SK-N-MC (cell line): ENCODE results near the gene ASB6.

Experiments used
- EZH2 ChIP-seq: fragments of 200-600 bp; sonication (generic); IDR thresholded peaks from one replicate; pipeline ENCODE4 v1.6.1; 2017; ENCODE audit warnings: antibody characterized with exemption
- POLR2AphosphoS5 ChIP-seq: IDR thresholded peaks from 2 replicates; pipeline ENCODE4 v1.6.1; 2012; ENCODE audit warnings: mild to moderate bottlenecking, low read depth, low read length, borderline replicate concordance

DNA sequence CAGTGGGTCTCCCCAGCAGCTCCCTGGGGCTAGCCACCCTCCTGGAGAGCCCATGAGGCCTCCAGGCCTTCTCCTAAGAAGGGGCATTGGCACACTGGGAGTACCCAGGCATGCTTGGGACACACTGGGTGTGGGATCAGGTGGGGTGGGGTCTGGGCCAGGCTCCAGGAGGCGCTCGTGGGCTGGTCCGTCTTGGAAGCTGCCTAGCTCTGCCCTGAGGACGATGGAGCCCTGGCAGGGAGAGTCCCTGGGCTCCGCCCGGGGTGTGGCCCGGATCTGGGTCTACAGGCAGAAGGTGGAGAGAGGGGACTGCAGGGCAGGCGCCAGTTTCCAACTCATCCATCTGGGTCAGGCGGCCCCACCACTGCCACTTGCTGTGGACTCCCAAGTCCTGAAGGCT lies 25.9 kb upstream of the ASB6 start:
- TF ChIP-seq POLR2AphosphoS5: no peak
- TF ChIP-seq EZH2: no peak
